Measurements from ENCODE around the gene PHF19.

GRCh38 chr9:120867676-120868338 lies 9.2 kb downstream of the PHF19 start:
- TF ChIP-seq POLR2A (IDR thresholded peaks at IDR 0.05; ENCODE audit: low read length) (no peak), GATA1 (IDR thresholded peaks at IDR 0.05; ENCODE audit: low read depth, low read length) (no peak)
